ENCODE data around the gene ZNF300.
"Not testable (repeated sequence)": the region's sequence is repeated elsewhere in the genome, so short reads cannot be mapped to it uniquely, and the experiment has no call there.

Gene ZNF300

GRCh38 chr5:150904479-150905311, at the start of gene ZNF300:
Gene ZNF300 (minus strand): TSS chr5:150904980. CDS start chr5:150903155, 1,825 bp downstream.
- DNase-seq (ENCODE audit: extremely low read depth in 1 of 2, low read depth in 1 of 2), result peak; percentile 31 to 43

- no peak for DNase-seq (ENCODE audit: extremely low read depth in 1 of 2, low read depth in 1 of 2)
These were observed 43.8 kb upstream of the ZNF300 start for GRCh38 chr5:150948539-150948938.

- no peak for DNase-seq (ENCODE audit: extremely low read depth in 1 of 2, low read depth in 1 of 2)
These were observed 41.6 kb upstream of the ZNF300 start for GRCh38 chr5:150946351-150946905.

- DNase-seq (ENCODE audit: extremely low read depth in 1 of 2, low read depth in 1 of 2), result no peak
These were observed 41.2 kb upstream of the ZNF300 start for GRCh38 chr5:150945947-150946346.

- DNase-seq (ENCODE audit: extremely low read depth in 1 of 2, low read depth in 1 of 2), result no peak
These were observed 40.7 kb upstream of the ZNF300 start for GRCh38 chr5:150945486-150945885.

GRCh38 chr5:150931368-150931965, 26.7 kb upstream of the ZNF300 start:
- DNase-seq (ENCODE audit: extremely low read depth in 1 of 2, low read depth in 1 of 2), result no peak

GRCh38 chr5:150918613-150919012, 13.8 kb upstream of the ZNF300 start:
- no peak for DNase-seq (ENCODE audit: extremely low read depth in 1 of 2, low read depth in 1 of 2)

- DNase-seq (ENCODE audit: extremely low read depth in 1 of 2, low read depth in 1 of 2), result no peak
These were observed 7.6 kb upstream of the ZNF300 start for GRCh38 chr5:150912312-150912814.

GRCh38 chr5:150905312-150905683, 518 bp upstream of the ZNF300 start:
- no peak for DNase-seq (ENCODE audit: extremely low read depth in 1 of 2, low read depth in 1 of 2)

GRCh38 chr5:150901446-150901845, 3.3 kb downstream of the ZNF300 start:
- DNase-seq (ENCODE audit: extremely low read depth in 1 of 2, low read depth in 1 of 2), result no peak

GRCh38 chr5:150895431-150896428, 9.1 kb downstream of the ZNF300 start:
- no peak for DNase-seq (ENCODE audit: extremely low read depth in 1 of 2, low read depth in 1 of 2)

- no peak for DNase-seq (ENCODE audit: extremely low read depth in 1 of 2, low read depth in 1 of 2)
These were observed 25.4 kb downstream of the ZNF300 start for GRCh38 chr5:150879358-150879757.

- no peak for DNase-seq (ENCODE audit: extremely low read depth in 1 of 2, low read depth in 1 of 2)
These were observed 42.7 kb downstream of the ZNF300 start for GRCh38 chr5:150862070-150862469.

GRCh38 chr5:150860246-150860821, 44.4 kb downstream of the ZNF300 start:
- DNase-seq (ENCODE audit: extremely low read depth in 1 of 2, low read depth in 1 of 2), result no peak

GRCh38 chr5:150856700-150857099, 48.1 kb downstream of the ZNF300 start:
- not testable (repeated sequence) for DNase-seq (ENCODE audit: extremely low read depth in 1 of 2, low read depth in 1 of 2)

- no peak for DNase-seq (ENCODE audit: extremely low read depth in 1 of 2, low read depth in 1 of 2)
These were observed 51.2 kb downstream of the ZNF300 start for GRCh38 chr5:150853561-150853960.

- DNase-seq (ENCODE audit: extremely low read depth in 1 of 2, low read depth in 1 of 2), result no peak
These were observed 53.7 kb downstream of the ZNF300 start for GRCh38 chr5:150851039-150851438.

GRCh38 chr5:150848271-150848670, 56.5 kb downstream of the ZNF300 start:
- DNase-seq (ENCODE audit: extremely low read depth in 1 of 2, low read depth in 1 of 2), result no peak

GRCh38 chr5:150847334-150847695, 57.5 kb downstream of the ZNF300 start:
- no peak for DNase-seq (ENCODE audit: extremely low read depth in 1 of 2, low read depth in 1 of 2)

GRCh38 chr5:150846654-150847333, 58.0 kb downstream of the ZNF300 start:
- peak in 1 of 2 donors; percentile 21 for DNase-seq (ENCODE audit: extremely low read depth in 1 of 2, low read depth in 1 of 2)

All from activated CD8-positive, alpha-beta memory T cell treated with anti-CD3 and anti-CD28 coated beads for 1 hour (primary cell).